ENCODE results near the gene SLC24A3.

Gene SLC24A3

DNA sequence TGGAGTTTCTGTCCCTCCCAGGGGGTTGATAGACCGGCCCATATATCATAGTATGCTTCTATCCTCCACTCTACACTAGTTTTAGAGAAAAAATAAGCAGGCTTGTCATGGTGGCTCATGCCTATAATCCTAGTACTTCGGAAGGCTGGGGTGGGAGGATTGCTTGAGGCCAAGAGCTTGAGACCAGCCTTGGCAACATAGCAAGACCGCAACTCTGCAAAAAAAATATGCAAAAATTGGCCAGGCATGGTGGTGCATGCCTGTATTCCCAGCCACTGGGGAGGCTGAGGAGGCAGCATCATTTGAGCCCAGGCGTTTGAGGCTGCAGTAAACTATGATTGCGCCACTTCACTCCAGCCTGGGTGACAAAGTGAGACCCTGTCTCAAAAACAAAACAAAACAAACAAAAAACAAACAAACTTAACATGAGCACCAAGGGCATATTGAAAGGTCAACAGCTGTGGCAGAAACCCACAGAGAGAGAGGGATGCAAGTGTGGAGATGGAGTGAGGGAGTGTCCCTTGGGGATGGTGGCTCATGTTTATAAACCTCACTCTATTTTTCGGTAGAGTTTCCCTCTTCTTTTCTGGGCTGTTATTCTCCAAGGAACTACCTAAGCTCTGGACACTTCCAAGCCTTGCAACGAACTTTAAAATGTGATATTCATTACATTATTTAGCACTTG is 24.1 kb downstream of the SLC24A3 start:
- no peak for DNase-seq (ENCODE audit: extremely low read depth in 1 of 2, low read depth in 1 of 2)

DNA sequence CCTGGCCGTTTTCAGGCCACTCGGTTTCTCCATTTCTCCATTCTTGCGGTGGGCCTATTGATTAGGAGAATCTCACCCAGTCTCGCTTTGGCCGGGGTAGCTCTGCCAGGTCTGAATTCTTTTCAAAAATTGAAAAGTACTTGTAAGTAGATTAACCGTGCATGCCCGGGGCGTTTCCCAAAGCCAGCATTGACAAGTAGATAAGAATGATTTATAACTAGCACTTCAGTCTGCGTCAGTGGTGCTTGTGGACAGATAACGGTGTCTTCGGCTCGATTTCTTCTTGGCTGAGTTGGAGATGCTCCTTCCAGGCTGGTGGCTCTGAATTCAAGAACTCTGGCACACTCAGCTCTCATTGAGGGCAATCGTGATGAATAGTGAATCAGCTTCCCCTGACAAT is 29.0 kb downstream of the SLC24A3 start:
- DNase-seq (ENCODE audit: extremely low read depth in 1 of 2, low read depth in 1 of 2), result no peak

DNA sequence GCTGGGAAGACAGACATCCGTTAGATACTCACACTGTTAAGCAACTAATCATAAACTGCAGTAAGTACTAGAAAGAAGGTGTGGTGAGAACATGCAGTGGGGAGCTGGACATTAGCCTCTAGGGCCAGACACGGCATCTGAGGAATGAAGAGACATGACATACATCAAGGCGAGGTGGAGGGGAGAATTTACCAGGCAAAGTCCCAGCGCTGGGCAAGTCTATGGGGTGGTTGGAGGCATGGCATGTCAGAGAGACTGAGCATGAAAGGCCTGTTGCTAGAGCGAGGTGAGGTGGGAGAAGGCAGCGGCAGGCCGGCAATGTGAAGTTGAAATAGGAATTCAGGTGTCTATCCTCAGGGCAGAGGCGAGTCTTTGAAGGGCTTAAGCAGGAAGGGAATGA is 31.8 kb downstream of the SLC24A3 start:
- DNase-seq (ENCODE audit: extremely low read depth in 1 of 2, low read depth in 1 of 2), result no peak

DNA sequence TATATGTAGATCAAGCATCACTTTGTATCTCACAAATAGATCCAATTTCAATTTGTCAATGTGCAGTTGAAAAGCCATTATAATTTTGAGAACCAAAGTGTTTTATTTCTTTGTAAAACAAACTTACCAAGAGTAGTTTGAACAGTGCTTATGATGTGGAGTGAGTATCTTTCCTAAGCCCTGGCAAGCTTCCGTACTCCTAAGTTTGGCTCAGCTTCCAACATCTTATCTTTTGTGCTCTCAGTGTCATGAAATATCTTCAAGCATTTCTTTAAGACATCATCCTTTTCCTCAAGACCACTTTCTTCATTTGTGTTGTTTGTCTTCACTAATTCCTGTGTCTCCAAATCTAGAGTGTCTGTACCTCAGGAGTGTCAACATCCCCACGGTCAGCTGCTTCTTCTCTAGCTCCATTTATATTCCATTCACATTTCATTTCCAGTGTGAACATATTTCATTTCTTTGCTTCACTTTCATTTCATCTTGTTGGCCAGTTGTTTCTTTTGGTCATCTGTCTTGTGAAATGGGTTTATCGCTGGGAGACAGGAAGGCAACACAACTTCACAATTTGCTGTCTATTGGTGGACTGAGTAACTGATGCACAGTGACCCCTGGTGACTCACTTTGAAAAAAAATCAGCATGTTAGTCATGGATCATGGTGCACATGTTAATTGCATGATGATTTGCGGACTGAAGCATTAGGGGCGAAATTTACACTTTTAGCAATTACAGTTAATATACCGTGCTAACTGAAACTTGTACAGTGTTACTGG is 36.9 kb downstream of the SLC24A3 start:
- no peak for DNase-seq (ENCODE audit: extremely low read depth in 1 of 2, low read depth in 1 of 2)

DNA sequence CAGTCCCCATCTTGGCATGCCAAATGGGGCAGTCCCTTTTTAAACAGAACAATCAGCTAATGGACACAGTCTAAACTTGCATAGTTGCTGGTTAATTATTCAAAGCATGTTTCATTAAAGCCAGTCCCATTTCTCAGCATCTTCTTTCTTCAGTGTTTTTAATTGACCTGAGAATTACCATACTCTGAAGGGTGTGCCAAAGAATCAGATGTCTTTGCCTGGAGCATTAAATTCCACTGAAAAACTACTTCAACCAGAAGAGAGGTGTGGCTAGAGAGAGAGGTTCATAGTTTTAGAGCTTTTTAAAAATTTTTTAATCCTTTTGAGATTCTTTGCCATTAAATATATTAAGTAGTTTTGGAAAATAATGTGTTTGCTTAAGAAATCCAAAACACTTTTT is 37.9 kb downstream of the SLC24A3 start:
- DNase-seq (ENCODE audit: extremely low read depth in 1 of 2, low read depth in 1 of 2), result no peak

DNA sequence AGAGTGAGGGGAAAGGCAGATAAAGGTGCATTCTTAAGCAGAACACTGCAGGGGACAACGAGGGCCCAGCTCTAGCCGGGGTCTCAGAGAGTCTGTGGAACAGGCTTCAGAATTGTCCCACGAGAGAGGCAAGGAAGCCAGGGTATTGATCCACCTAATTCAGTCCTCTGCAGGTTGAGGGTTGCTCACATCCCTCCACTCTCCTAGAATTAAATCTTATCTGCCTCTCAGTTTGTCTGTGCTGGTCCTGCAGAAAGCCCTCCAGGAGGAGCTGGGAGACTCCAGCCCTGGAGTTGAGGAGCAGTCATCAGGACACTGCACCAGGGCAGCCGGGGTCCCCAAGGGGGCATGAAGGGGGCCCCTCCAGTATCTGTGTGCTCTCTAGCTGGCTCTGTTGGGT is 39.1 kb downstream of the SLC24A3 start:
- DNase-seq (ENCODE audit: extremely low read depth in 1 of 2, low read depth in 1 of 2), result no peak

DNA sequence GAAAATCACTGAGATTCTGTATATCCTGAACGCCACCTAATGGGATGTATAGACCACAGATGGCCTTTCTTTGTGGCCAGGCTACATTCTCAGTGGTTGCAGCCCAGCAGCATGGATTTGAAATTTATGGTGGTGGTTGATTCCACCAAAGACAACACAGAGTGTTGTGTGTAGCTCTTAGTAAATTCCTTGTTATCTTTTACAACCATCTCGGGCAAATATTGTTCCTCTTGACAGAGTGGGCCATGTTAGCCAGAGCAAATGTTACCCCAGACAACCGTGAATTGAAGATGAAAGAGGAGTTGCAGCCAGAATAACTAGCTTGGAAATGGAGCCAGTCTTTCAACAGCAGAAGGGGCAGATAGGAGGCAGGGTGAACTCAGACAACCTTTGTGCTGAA is 39.5 kb downstream of the SLC24A3 start:
- no peak for DNase-seq (ENCODE audit: extremely low read depth in 1 of 2, low read depth in 1 of 2)

DNA sequence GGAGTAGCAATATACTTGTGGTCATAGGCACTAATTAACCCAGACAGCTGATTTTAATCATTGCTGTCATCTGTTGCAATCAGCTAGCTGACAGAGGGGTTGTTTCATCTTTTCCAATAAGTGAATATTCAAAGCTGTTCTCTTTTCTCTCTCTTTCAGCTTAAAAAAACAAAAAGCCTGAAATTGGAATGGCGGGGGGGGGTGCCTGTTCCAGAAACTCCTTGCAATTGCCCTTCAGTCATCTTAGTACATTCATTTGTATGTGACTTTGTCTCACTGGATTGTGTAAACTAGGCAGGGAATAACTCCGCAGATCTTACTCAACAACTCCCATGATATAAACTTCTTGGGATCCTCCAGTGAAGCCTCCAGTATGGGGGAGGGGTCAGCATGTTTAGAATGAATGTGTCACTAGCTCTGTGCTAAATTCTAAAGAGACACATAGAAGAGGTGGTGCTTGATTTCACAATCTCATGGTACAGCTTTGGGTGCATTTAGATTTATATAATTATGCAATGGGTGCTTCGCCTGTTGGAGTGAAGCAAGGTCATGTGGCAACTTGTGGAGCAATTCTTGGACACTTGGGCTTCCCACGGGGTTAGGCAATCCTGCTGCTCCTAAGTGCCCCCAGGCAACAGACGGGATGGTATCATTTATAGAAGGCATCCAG is 40.1 kb downstream of the SLC24A3 start:
- no peak for DNase-seq (ENCODE audit: extremely low read depth in 1 of 2, low read depth in 1 of 2)

DNA sequence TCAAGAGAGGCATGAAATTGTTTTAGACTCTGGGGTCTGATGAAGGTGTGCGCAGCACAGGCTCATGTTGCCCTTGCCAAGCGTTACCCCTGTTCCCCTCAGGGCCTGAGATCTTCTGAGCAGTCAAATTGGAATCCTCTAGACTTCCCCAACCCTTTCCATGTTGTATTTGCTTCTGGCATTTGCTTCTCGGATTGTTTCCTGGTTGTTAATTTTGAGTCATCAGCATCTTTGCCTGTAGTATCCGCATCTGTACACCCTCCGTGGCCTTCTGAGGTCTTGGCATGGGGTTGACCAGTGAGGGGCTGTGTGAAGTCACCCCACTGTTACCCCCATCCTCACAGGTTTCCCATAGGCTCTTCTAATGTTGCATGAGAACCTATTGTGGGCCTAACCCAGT is 40.9 kb downstream of the SLC24A3 start:
- no peak for DNase-seq (ENCODE audit: extremely low read depth in 1 of 2, low read depth in 1 of 2)

DNA sequence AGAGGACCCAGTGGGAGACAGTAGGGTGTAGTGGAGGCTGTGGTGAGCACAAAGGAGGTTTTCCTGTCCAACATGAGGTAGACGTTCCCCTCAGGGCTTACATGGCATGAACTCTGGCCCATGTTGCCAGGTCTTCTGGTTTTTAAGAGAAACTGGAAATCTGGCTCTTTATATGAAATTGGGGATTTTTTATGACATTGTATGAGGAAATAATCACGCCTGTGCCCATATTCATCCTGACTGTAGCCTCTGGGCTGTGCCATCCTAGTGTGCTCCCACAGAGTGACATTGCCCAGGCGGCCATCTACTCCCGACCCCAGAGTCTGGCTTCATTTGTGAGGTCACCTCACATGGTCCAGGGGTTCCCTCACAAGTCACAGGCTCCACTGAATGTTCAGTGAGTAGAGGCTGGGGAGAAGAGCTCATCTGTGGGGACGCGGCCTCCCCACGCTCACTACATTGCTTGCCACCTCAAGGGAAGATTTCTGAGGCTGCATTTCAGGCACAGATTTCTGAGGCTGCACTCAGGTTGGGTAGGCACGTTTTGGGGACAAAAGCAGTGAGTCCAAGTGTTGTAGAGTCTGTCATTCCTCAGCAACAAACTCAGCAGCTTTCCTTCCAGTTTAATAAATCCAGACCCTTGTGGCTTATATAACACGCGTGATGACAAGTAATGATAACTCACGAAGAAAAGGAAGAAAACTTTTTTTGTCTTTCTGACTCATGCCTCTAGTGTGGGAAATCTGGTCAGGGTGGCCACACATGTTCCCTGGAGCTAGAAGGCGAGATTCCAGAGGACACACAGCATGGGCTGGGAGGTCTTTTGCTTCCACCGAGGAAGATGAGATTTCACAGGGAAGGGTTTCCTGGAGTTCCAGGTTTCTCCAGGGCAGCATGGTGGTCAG is 41.7 kb downstream of the SLC24A3 start:
- DNase-seq (ENCODE audit: extremely low read depth in 1 of 2, low read depth in 1 of 2), result no peak

DNA sequence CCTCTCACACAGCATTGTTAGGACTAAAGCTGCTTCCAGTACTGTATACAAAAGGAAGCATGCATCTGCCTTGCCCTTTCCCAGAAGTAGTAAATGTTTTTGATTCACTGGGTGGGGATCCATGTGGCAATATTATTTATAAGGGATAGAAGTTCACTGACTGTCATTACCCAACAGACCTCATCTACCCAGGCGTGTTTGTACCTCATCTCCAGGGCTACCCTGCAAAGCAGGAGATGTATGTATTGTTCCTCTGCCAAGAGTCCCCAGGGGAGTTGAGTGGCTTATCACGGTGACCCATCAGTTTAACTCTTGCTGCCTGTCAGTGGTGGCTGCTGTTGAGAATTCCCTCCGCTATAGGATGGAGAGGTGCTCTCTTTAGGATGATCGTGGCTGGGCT is 42.5 kb downstream of the SLC24A3 start:
- DNase-seq (ENCODE audit: extremely low read depth in 1 of 2, low read depth in 1 of 2), result no peak

DNA sequence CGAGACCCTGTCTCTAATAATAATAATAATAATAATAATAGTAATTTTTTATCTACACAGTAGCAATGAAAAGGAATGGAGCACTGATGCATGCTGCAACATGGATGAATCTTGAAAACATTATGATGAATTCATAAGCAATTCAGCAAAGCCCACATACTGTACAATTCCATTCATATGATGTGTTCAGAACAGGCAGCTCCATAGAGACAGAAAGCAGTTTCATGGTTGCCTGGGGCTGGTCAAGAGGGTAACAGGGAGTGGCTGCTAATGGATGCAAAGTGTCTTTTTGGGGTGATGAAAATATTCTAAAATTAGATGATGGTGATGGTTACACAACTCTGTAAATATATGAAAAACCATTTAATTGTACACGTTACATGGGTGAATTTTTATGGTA is 43.6 kb downstream of the SLC24A3 start:
- no peak for DNase-seq (ENCODE audit: extremely low read depth in 1 of 2, low read depth in 1 of 2)

DNA sequence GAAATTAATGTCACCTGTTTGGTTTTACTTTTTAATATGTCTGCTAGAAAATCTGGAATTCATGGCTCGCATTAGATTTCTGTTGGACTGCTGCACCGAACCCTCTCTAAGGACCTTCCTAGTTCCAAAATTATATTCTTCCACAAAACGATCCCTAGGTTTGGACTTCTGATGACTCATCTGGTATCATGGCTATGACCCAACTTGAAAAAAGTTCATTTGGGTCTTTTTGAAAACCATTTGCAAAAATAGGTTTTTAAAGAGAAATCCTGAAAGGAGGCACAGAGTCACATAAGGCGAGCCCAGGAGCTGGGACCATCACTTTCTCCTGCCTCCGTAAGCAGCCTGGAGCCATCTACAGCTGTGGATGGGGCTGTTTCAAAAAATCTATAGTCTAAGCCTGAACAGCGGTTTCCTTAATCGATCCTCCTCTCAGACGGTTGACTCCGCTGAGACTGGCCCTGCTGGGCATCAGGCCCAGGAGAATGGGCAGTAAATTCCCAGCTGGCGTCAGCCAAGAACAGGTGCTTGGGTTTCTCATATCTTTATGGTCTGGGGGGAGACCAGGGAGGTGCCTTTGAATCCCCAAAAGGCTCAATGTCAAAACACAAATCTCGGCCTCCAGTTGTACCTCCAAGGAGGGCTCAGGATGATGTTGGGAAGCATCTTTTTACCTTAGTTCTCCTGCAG is 44.6 kb downstream of the SLC24A3 start:
- DNase-seq (ENCODE audit: extremely low read depth in 1 of 2, low read depth in 1 of 2), result no peak

DNA sequence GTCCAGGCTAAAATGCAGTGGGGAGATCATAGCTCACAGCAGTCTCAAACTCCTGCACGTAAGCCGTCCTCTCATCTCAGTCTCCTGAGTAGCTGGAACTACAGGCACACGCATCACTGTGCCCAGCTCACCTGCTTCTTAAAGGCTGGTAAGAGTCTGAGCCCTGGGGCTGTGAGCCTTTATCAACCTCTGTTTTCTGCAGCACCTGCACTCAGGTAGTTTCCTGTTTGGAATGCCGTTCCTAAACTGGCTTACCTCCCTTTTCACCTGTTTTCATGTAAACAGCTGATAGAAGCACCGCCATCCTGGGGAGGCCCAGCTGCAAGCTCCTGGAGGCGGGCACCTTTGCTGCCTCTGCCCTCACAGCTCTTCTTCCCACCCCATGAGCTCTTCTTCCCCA is 45.4 kb downstream of the SLC24A3 start:
- DNase-seq (ENCODE audit: extremely low read depth in 1 of 2, low read depth in 1 of 2), result no peak

DNA sequence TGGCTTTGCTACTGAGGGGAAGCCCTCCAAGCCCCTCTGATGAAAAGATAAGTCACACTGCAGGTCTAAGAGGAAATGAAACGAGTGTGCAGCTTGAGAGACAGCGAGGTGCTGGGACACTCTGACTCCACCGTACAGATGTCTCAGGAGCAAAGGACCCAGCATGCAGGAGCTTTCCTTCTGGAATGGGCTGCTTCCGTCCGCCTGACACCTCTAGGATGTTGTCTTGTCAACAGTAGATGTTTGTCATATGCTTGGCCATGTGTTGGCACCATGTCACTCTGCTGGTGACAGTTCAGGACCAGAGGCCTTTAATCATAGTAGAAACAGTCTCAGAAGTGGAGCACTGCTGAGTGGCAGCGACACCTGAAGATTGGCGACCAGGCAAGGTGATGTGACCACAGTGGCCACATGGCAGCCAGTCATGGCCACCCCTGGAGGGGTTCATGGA is 46.7 kb downstream of the SLC24A3 start:
- no peak for DNase-seq (ENCODE audit: extremely low read depth in 1 of 2, low read depth in 1 of 2)

DNA sequence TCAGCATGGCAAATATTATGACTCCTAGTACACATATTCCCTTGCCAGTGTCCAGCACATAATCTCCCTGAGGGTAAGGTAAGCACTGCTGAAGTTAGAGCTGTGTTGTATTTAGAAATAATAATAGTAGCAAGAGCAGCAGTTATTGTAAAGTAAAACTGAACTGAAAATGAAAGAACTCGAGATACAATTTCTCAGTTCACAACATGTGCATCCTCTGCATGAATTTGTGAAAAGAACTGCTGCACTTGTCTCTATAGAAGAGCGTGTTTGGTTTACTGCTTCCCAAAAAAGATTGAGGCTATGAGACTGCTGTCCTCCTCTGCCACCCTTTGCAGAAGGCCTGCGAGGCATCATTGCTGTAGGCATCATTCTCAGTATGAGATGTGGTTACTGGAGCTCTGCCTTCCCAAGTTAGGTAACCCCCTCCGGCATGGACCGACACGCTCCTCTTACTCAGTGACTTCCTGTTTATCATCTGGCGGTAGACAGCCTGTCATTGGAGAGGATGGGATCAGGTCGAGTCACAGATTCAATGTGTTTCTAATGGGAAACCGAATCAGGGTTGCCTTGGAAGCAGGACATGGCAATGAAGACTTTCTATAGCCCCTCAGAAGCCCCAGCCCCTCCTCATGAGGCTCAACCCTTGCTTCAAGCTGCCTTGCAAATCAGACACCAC is 48.1 kb downstream of the SLC24A3 start:
- DNase-seq (ENCODE audit: extremely low read depth in 1 of 2, low read depth in 1 of 2), result no peak

DNA sequence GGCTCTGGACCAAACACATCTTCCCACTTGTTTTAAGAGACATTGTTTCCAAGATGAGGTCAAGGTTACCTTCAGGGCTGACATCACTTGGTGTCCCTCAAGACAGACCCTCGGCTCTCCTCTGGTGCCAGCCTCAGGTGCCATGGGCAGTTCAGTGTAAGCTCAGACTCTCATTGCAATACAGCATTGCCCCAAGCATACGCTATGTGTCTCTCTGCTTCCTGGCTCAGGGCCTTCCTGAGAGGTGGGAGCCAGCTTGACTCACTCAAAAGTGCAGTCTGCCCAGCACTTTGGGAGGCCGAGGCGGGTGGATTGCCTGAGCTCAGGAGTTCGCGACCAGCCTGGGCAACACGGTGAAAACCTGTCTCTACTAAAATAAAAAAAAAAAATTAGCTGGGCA is 51.7 kb downstream of the SLC24A3 start:
- DNase-seq (ENCODE audit: extremely low read depth in 1 of 2, low read depth in 1 of 2), result no peak

DNA sequence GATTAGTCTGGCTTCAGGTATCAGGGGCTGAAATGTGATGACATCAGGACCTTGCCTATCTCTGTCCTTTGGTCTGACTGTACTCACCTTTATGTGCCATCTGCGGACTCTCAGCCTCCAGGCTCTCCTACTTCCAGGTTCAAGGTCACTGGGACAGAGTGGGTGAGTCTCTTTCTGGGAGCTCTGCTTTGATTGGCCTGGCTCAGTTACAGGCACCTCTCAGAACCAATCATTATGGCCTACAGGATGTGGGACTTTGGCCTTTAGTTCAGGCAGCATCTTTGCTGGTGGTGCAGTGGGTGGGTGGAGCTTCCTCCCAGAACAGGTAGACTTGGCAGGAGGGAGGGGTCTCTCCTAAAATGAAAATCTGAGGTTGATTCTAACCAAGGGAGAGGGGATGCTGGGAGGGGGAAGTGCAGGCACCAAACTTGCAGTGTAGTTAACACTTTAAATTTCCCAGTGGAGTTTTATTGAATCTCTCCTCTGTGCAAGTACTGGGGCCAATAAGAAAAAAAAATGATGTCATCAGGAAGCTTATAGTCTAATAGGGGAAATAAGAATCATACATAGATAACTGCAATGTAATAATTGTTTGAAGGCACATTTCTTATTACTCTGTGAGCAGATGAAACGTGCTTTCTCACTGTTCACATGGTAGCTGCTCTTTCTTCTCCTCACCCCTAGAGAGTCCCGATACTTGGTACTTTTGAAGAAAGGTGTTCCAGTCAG is 53.4 kb downstream of the SLC24A3 start:
- no peak for DNase-seq (ENCODE audit: extremely low read depth in 1 of 2, low read depth in 1 of 2)

DNA sequence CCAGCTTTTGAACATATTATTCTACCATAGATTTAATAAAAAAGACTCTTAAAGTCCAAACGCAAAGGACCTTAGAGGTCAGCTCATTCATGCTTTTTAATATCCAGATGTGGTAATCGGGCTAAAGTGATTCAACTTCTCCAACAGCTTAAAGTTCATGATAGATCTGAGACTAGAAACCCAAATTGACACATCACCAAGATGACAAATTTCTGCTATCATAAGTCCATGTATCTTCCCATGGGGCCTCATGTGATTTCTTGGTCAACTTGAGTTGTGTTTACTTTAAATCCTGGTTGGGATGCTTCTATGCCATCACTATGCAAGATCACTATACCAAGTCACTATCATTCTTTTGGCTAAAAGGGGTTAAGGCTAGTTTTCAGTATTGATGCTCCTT is 56.0 kb downstream of the SLC24A3 start:
- no peak for DNase-seq (ENCODE audit: extremely low read depth in 1 of 2, low read depth in 1 of 2)
